Esophagus muscularis mucosa (tissue), 4 donors: ENCODE results near the gene PDGFC. TPM values are rescaled to one million over a fixed set of nuclear protein-coding genes. Genes with fewer than 3 reads are reported as not detected.
A peak's percentile ranks its signal among the peaks of the same experiment; 100 is the strongest.

Experiments used
- DNase-seq: peaks from one replicate; pipeline ENCODE4 v3.0.0-alpha.2; 2017; ENCODE audit errors: extremely low spot score
- H3K27ac ChIP-seq, 4 donors: fragments of 200-600 bp; sonication (generic); replicated peaks in 1 of 4; 1 replicate in 3 of 4; 2 replicates in 1 of 4; pipeline ENCODE4 v1.5.1; 2016 to 2019; ENCODE audit warnings: mild to moderate bottlenecking in 1 of 4
- H3K27me3 ChIP-seq, 4 donors: fragments of 200-600 bp; sonication (generic); one replicate each; pipeline versions ENCODE4 v1.5.1 to v1.6.0; 2016 to 2019
- H3K36me3 ChIP-seq, 4 donors: fragments of 200-600 bp; sonication (generic); one replicate each; pipeline ENCODE4 v1.5.1; 2016 to 2019
- H3K4me1 ChIP-seq, 4 donors: fragments of 200-600 bp; sonication (generic); one replicate each; pipeline ENCODE4 v1.5.1; 2016 to 2019
- H3K4me3 ChIP-seq, 4 donors: fragments of 200-600 bp; sonication (generic); 1 replicate in 2 of 4; 2 replicates in 2 of 4; pipeline ENCODE4 v1.5.1; 2016 to 2019; ENCODE audit warnings: mild to moderate bottlenecking in 4 of 4, moderate library complexity in 1 of 4
- H3K9me3 ChIP-seq, 4 donors: fragments of 200-600 bp; sonication (generic); 1 replicate in 3 of 4; 2 replicates in 1 of 4; pipeline ENCODE4 v1.5.1; 2016 to 2019
- CTCF ChIP-seq, 3 experiments: fragments of 200-600 bp in 2 of 3; fragments of 450-650 bp in 1 of 3; sonication (generic) in 2 of 3; IDR thresholded peaks; one replicate each; pipeline ENCODE4 v1.5.1; 2017 to 2019; ENCODE audit warnings: antibody characterized with exemption in 3 of 3, mild to moderate bottlenecking in 2 of 3, moderate library complexity in 1 of 3
- EP300 ChIP-seq: sonication (generic); formaldehyde crosslinking; IDR thresholded peaks from one replicate; pipeline ENCODE4 v1.6.1; 2017; ENCODE audit warnings: antibody characterized with exemption
- POLR2A ChIP-seq: fragments of 450-650 bp; IDR thresholded peaks from one replicate; pipeline ENCODE4 v1.6.1; 2017; ENCODE audit warnings: antibody characterized with exemption, moderate library complexity, mild to moderate bottlenecking, low read depth
- POLR2AphosphoS5 ChIP-seq, 2 donors: sonication (generic); formaldehyde crosslinking; IDR thresholded peaks; one replicate each; pipeline ENCODE4 v1.6.1; 2017; ENCODE audit warnings: antibody characterized with exemption in 2 of 2
- WGBS: methylation state at CpG from one replicate; pipeline ENCODE4 v1.1.5; 2018; 5-methylcytosine and 5-hydroxymethylcytosine counted together
- intact Hi-C: fragments of 100-400 bp; cut with DNase I; formaldehyde crosslinking; loops from one replicate; pipeline ENCODE4 v1.15.1; 2023
- total RNA-seq, 4 donors: library from RNA; depleted of rRNA; stranded (reverse); fragments of >200 nt; gene quantifications; one replicate each; pipeline versions ENCODE4 v1.1.0 to v1.2.1, GENCODE V29; 2016

Gene PDGFC
- total RNA-seq, 4 donors from 2014 or later = 25.3 to 38.3 (median 30.0) TPM

GRCh38 chr4:156957556-156957955, 14.0 kb downstream of the PDGFC start:
- Histone ChIP-seq H3K4me3 (no peak overlapping the region), H3K27me3 (no peaks in the 10 kb centered on the region), H3K27ac (peak overlapping the region; percentile 15 to 39 (median 28)), H3K36me3 (no peaks in the 10 kb centered on the region), H3K4me1 (peaks cover 19 to 77% (median 59%) of the 10 kb centered on the region in 4 donors), H3K9me3 (no peaks in the 10 kb centered on the region)
- TF ChIP-seq POLR2AphosphoS5 (IDR thresholded peaks at IDR 0.05) (no peak), POLR2A (no peak), CTCF (IDR thresholded peaks at IDR 0.05) (no peak)
- no peak for DNase-seq
- intact Hi-C loops = no loop called here
- WGBS = 67% methylated on average over 3 of the region's 3 CpGs

GRCh38 chr4:156956826-156957368, 14.7 kb downstream of the PDGFC start:
- Histone ChIP-seq H3K36me3 (no peaks in the 10 kb centered on the region), H3K27ac (peak overlapping the region in 1 of 4 donors; percentile 39), H3K27me3 (no peaks in the 10 kb centered on the region), H3K4me1 (peaks cover 13 to 77% (median 59%) of the 10 kb centered on the region in 4 donors), H3K4me3 (no peak overlapping the region), H3K9me3 (no peaks in the 10 kb centered on the region)
- TF ChIP-seq POLR2AphosphoS5 (IDR thresholded peaks at IDR 0.05) (no peak), CTCF (IDR thresholded peaks at IDR 0.05) (no peak), POLR2A (no peak), EP300 (no peak)
- DNase-seq = no peak
- 65% methylated on average over 6 of the region's 6 CpGs for WGBS
- intact Hi-C loops = no loop called here

GRCh38 chr4:156956359-156956758, 15.2 kb downstream of the PDGFC start:
- no peaks in the 10 kb centered on the region for H3K27me3 ChIP-seq
- H3K9me3 ChIP-seq = no peaks in the 10 kb centered on the region
- WGBS = 91% methylated on average over 2 of the region's 2 CpGs
- H3K4me3 ChIP-seq = no peak overlapping the region
- no peaks in the 10 kb centered on the region for H3K36me3 ChIP-seq
- intact Hi-C loops = no loop called here
- peaks cover 12 to 77% (median 59%) of the 10 kb centered on the region in 4 donors for H3K4me1 ChIP-seq
- TF ChIP-seq EP300 (no peak), POLR2A (no peak), POLR2AphosphoS5 (IDR thresholded peaks at IDR 0.05) (no peak), CTCF (IDR thresholded peaks at IDR 0.05) (no peak)
- no peak overlapping the region for H3K27ac ChIP-seq
- DNase-seq = no peak

GRCh38 chr4:156954587-156954986, 17.0 kb downstream of the PDGFC start:
- no peaks in the 10 kb centered on the region for H3K36me3 ChIP-seq
- no peaks in the 10 kb centered on the region for H3K27me3 ChIP-seq
- no peak for TF ChIP-seq CTCF (IDR thresholded peaks at IDR 0.05)
- peak in 1 of 2 donors; percentile 11 for TF ChIP-seq POLR2AphosphoS5 (IDR thresholded peaks at IDR 0.05)
- H3K4me3 ChIP-seq = no peak overlapping the region
- WGBS = 75% methylated on average over 3 of the region's 3 CpGs
- no peak overlapping the region for H3K27ac ChIP-seq
- H3K9me3 ChIP-seq = no peaks in the 10 kb centered on the region
- peaks cover 12 to 86% (median 63%) of the 10 kb centered on the region in 4 donors for H3K4me1 ChIP-seq
- intact Hi-C loops = no loop called here
- DNase-seq = no peak

GRCh38 chr4:156953951-156954350, 17.6 kb downstream of the PDGFC start:
- H3K27me3 ChIP-seq = no peaks in the 10 kb centered on the region
- H3K9me3 ChIP-seq = no peaks in the 10 kb centered on the region
- WGBS = 80% methylated on average over 2 of the region's 2 CpGs
- H3K4me3 ChIP-seq = no peak overlapping the region
- H3K4me1 ChIP-seq = peaks cover 13 to 86% (median 63%) of the 10 kb centered on the region in 4 donors
- TF ChIP-seq EP300 (no peak), CTCF (IDR thresholded peaks at IDR 0.05) (no peak), POLR2A (no peak), POLR2AphosphoS5 (IDR thresholded peaks at IDR 0.05) (no peak)
- peak overlapping the region in 2 of 4 donors; percentile 4 to 24 for H3K27ac ChIP-seq
- intact Hi-C loops = no loop called here
- no peak for DNase-seq
- H3K36me3 ChIP-seq = no peaks in the 10 kb centered on the region
